BE2C (cell line): ENCODE results near the gene FXYD3.

Source experiments
- DNase-seq: peaks from one replicate; pipeline ENCODE4 v3.0.0-alpha.2; 2020
- H3K27me3 ChIP-seq: fragments of 250-450 bp; sonication (Bioruptor Pico); 2 replicates; pipeline ENCODE4 v1.5.1; 2020; ENCODE audit warnings: mild to moderate bottlenecking
- H3K36me3 ChIP-seq: fragments of 250-450 bp; sonication (Bioruptor Pico); 2 replicates; pipeline ENCODE4 v1.5.1; 2020; ENCODE audit warnings: mild to moderate bottlenecking
- H3K4me1 ChIP-seq: fragments of 250-450 bp; sonication (Bioruptor Pico); 2 replicates; pipeline ENCODE4 v1.5.1; 2020
- H3K4me3 ChIP-seq: 2 replicates; pipeline ENCODE4 v1.5.1; 2011; ENCODE audit warnings: low read depth, low read length
- H3K9me3 ChIP-seq: fragments of 250-450 bp; sonication (Bioruptor Pico); 2 replicates; pipeline ENCODE4 v1.5.1; 2020
- TF ChIP-seq, protein P1 (sequence below): IDR thresholded peaks from 2 replicates; pipeline ENCODE4 v1.5.1; 2012; ENCODE audit warnings: mild to moderate bottlenecking, low read depth, low read length

The FXYD3 gene

DNA sequence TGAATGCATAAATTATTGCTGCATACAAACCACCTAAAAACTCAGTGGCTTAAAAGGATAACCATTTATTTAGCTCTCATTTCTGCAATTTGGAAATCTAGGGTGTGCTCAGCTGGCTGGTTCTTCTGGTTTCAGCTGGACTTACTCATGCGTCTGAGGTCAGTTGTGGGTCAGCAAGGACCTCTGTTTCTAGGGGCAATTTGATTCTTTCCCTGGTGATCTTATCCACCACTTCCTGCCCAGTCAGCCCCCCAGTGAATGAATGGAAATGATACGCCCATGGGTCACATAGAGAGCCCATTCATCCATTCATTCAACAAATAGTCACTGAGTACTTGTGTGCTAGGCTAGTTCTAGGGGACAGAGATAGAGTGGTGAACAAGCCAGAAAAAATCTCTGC is 48.8 kb downstream of the FXYD3 start:
- peaks cover 16% of the 10 kb centered on the region for H3K27me3 ChIP-seq
- no peak for DNase-seq
- H3K36me3 ChIP-seq = no peaks in the 10 kb centered on the region
- H3K4me3 ChIP-seq = no peak overlapping the region
- no peaks in the 10 kb centered on the region for H3K9me3 ChIP-seq
- no peaks in the 10 kb centered on the region for H3K4me1 ChIP-seq
- TF ChIP-seq, protein P1, sequence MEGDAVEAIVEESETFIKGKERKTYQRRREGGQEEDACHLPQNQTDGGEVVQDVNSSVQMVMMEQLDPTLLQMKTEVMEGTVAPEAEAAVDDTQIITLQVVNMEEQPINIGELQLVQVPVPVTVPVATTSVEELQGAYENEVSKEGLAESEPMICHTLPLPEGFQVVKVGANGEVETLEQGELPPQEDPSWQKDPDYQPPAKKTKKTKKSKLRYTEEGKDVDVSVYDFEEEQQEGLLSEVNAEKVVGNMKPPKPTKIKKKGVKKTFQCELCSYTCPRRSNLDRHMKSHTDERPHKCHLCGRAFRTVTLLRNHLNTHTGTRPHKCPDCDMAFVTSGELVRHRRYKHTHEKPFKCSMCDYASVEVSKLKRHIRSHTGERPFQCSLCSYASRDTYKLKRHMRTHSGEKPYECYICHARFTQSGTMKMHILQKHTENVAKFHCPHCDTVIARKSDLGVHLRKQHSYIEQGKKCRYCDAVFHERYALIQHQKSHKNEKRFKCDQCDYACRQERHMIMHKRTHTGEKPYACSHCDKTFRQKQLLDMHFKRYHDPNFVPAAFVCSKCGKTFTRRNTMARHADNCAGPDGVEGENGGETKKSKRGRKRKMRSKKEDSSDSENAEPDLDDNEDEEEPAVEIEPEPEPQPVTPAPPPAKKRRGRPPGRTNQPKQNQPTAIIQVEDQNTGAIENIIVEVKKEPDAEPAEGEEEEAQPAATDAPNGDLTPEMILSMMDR = no peak

DNA sequence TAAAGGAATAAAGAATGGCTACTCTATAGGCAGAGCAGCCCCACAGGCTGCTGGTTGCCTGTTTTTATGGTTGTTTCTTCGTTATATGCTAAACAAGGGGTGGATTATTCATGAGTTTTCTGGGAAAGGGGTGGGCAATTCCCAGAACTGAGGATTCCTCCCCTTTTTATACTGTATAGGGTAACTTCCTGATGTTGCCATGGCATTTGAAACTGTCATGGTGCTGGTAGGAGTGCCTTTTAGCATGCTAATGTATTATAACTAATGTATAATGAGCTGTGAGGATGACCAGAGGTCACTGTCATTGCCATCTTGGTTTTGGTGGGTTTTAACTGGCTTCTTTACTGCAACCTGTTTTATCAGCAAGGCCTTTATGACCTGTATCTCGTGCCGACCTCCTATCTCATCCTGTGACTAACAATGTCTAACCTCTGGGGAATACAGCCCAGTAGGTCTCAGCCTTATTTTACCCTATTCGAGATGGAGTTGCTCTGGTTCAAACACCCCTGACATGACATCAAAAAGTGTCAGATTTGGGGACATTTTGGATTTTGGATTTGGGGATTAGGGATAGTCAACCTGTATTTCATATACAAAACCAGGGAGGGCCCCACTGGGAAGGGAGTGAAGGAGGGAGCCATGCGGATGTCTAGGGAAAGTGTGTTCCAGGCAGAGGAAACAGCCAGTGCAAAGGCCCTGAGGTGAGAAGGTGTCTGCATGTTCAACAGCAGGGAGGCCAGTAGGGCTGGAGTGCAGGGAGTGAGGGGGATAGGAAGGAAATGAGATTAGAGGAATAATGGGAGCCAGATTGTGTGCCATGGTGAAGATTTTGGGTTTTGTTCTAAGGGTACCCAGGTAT is 49.8 kb downstream of the FXYD3 start:
- no peak overlapping the region for H3K4me3 ChIP-seq
- no peak for DNase-seq
- peaks cover 5% of the 10 kb centered on the region for H3K27me3 ChIP-seq
- no peaks in the 10 kb centered on the region for H3K4me1 ChIP-seq
- no peaks in the 10 kb centered on the region for H3K36me3 ChIP-seq
- no peaks in the 10 kb centered on the region for H3K9me3 ChIP-seq
- TF ChIP-seq, protein P1 = no peak

DNA sequence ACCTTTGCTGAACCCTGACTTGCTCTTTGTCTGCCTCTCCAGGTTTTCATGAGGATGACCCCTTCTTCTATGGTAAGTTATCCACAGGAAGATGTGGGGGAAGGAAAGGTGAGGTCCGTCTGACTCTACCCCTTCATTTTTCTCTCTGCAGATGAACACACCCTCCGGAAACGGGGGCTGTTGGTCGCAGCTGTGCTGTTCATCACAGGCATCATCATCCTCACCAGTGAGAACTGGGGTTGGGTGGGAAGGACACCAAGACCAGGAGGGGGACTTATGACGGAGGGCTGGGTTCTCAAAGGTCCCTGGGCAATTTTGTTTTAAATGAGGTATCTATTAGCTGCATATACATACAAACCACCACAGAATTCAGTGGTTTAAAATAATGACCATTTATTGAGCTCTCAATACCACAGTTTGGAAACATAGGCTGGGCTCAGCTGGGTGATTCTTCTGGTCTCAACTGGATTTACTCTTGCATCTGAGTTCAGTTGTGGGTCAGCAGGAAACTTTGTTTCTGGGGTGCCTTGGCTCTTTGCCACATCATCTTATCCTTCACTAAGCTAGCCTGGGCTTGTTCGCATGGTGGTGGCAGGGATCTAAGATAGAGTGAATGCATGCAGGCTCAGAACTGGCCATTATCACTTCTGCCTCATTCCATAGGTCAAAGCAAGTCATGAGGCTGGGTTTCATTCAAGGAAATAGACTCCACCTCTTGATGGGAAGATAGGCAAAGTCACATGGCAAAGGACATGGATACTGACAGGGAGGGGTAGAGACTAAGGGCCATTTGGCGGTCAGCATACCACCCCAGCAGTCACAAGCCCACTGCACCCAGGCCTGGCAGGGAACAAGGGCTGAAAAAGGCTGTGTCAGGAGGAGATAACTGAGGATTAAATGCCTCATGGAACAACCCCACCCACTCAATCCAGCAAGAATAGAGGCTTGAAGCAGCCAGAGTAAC is 50.8 kb downstream of the FXYD3 start:
- H3K27me3 ChIP-seq = no peaks in the 10 kb centered on the region
- no peak overlapping the region for H3K4me3 ChIP-seq
- no peaks in the 10 kb centered on the region for H3K36me3 ChIP-seq
- DNase-seq = no peak
- H3K4me1 ChIP-seq = no peaks in the 10 kb centered on the region
- H3K9me3 ChIP-seq = no peaks in the 10 kb centered on the region
- TF ChIP-seq, protein P1 = no peak

DNA sequence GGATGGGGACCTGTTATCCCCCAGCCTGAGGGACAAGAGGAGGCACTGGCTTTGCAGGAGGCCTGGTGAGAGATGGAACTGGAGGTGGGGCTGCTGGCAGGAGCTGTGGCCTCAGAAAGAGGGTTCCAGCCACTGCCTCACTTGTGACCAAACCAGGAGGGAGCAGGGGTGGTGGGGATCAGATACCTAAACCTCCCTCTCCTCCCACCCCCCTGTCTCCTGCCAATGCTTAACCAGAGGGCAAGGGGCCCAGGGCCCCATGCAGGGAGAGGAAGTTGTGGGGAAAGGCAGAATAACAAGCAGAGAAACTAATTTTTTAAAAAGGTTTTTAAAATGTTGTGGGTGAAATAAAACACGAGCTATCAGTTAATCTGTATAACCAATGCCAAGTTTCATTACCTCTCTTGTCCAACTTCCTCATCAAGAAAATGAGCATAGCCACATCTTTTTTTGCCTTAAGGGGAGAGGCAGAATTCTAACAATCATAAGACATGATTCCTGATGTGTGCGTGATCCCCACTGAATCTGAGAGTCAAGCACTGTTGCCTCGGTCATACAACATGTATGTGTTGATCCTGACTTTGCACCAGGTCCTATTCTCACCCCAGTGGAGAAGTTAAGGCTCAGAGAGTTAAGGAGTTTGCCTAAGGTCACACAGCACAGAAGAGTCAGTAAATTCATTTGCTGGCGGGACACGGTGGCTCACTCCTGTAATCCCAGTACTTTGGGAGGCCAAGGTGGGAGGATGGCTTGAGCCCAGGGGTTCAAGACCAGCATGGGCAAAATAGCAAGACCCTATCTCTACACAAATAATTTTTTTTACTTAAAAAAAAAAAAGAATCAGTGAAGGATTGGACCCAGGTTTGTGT is 51.9 kb downstream of the FXYD3 start:
- H3K27me3 ChIP-seq = no peaks in the 10 kb centered on the region
- no peak overlapping the region for H3K4me3 ChIP-seq
- no peaks in the 10 kb centered on the region for H3K36me3 ChIP-seq
- TF ChIP-seq, protein P1 = no peak
- DNase-seq = no peak
- H3K9me3 ChIP-seq = no peaks in the 10 kb centered on the region
- H3K4me1 ChIP-seq = no peaks in the 10 kb centered on the region

DNA sequence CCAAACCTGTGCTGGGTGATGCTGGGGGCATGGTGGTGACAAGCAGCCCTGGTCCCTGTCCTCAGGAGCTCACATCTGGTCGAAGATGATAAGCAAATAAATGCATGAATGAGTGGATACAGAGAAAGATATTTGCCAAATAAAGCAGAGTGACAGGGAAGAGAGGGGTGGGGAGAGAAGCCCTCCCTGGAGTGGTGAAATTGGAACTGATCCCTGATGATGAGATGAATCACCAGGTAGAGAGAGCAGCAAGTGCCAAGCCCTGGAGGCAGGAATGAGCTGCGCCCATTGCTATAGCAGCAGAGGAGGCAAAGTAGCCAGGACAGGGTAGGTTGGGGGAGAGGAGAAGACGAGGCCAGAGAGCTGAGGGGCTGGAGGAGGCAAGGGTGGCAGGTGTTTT is 52.6 kb downstream of the FXYD3 start:
- TF ChIP-seq, protein P1 = no peak
- Histone ChIP-seq H3K4me3 (no peak overlapping the region), H3K4me1 (no peaks in the 10 kb centered on the region), H3K9me3 (no peaks in the 10 kb centered on the region), H3K27me3 (no peaks in the 10 kb centered on the region), H3K36me3 (no peaks in the 10 kb centered on the region)
- DNase-seq = no peak
